Stimulated activated CD4-positive, alpha-beta T cell treated with anti-CD3 and anti-CD28 coated beads, Interleukin-12 subunit alpha, Interleukin-12 subunit beta, amount 100 ng/mL, for 24 hours (primary cell): ENCODE measurements around the gene TAF10.

ENCODE experiments used
- DNase-seq, 2 experiments: peaks; one replicate each; pipeline ENCODE4 v3.0.0-alpha.2; 2020; ENCODE audit warnings: low read depth in 2 of 2

TAF10 gene

GRCh38 chr11:6608726-6609501, 3.1 kb downstream of the TAF10 start:
- no peak for DNase-seq

- no peak for DNase-seq
These were observed 4.0 kb downstream of the TAF10 start for GRCh38 chr11:6608011-6608410.

GRCh38 chr11:6607190-6607795, 4.7 kb downstream of the TAF10 start:
- no peak for DNase-seq

DNA sequence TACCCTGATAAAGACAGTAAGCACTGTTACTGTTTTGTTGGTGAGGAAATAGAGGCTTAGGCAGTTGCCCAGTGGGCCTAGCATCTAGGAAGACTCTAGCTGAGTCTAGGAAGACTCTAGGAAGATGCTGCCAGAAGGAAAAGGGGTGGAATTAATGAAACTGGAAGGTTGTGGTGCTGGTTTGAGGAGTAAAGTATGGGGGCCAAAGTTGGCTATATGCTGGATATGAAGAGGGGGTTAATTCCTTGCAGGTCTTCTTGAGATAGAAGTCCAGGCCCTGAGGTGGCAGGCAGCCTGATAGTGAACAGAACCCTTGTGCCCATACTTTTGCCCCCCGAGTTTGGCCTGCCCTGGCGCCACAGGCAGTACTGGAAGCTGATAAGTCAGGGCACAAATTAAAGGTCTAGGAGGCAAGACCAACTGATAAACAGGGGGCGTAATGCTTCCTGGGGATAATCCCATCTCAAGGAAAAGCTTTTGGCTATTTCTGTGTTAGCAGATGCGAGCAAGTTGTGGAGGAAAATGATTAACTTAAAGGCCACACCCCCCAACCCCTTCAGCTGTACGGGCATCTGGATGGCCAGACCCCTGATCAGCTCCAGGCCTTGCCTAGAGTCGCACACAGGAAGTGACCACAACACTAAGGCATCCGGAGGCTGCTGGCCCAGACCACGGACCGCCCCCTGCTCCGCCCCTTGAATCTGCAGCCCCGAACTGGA, 5.4 kb downstream of the TAF10 start:
- peak in 1 of 2 experiments; percentile 52 for DNase-seq

DNA sequence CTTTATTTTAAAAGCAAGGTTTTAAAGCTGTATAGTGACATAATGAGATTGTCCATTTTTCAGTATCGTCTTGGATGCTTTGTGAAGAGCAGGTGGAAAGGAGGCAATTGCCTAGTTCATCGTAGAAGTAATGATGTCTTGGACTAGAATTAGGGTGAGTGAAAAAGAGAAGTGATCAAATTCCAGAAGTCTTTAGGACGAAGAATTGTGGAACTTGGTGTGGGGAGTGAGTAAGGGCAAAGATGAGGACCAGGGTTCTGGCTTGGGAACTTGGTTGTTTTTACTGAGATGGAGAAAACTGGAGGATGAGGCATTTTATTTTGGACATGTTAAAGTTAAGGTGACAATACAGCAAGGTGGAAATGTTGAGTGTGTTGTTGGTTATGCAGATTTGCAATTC, 7.2 kb downstream of the TAF10 start:
- DNase-seq = no peak

DNA sequence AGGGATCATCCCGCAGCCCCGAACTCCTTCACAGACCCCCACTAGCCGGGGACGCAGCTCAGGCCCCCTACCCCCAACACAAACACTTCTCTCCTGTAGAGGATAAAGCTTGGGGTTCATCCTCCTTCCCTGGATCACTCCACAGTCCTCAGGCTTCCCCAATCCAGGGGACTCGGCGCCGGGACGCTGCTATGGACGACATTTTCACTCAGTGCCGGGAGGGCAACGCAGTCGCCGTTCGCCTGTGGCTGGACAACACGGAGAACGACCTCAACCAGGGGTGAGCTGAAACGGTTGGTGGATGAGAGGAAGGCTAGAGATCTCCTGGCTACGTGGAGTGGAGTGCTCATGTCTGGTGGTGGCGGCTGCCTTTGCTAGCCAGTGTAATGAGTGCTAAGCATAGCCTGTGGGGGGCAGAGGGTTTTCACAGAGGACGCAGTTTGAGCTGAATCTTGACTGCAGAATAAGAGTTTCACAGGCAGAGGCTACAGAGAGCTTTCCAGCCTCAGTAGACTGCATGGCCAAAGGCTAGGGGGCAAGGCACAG, 7.9 kb downstream of the TAF10 start:
- DNase-seq = peak in 1 of 2 experiments; percentile 24

DNA sequence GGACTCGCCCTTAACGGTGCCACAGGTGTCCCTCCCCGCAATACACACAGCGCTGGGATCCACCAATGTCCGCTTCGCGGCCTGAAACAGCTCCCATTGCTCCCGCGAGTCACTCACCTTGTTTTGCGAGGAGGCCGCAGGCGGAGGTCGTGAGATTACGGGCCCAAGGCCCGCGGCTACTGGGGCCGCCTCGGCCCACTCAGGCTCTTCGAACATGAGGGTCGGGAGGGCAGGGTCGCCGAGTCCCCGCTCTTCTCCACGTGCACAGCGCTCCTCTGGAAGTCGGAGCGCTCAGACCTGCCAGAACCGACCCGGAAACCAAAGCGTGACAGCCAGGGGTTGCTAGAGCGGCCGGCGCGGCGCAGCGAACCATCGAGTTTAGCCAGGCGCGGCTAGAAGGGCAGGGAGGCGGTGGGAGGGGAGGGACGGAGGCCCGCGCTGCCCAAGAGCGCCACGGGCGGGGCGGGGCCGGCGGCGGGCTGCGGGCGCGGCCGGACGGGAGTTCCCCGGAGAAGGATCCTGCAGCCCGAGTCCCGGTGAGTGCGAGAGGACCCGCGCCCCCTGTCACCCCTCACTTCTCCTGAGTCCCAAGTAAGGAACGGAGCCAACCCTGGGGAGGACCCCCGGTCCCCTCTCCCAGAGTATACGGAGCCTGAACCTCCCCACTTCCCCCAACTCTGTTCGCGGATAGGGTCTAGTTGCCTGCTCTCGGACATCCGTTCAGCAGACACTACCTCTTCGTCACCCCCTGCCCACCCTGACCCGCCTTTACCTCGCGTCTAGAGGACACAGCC, 8.5 kb downstream of the TAF10 start, which contains the start of the genes ILK and RRP8:
TSS of gene ILK (plus strand) at position 488 of the 794 bp plus-strand sequence. CDS start 498 bp downstream, outside the sequence.
TSS of gene RRP8 (minus strand) at position 330 of the 794 bp plus-strand sequence. CDS start at position 216, 114 bp downstream.
- DNase-seq = peak; percentile 75 to 81

- DNase-seq = no peak
These were observed 9.7 kb downstream of the TAF10 start for GRCh38 chr11:6602096-6602940.

- no peak for DNase-seq
These were observed 11.0 kb downstream of the TAF10 start for GRCh38 chr11:6601041-6601461.

GRCh38 chr11:6599881-6600390, 12.1 kb downstream of the TAF10 start:
- no peak for DNase-seq

DNA sequence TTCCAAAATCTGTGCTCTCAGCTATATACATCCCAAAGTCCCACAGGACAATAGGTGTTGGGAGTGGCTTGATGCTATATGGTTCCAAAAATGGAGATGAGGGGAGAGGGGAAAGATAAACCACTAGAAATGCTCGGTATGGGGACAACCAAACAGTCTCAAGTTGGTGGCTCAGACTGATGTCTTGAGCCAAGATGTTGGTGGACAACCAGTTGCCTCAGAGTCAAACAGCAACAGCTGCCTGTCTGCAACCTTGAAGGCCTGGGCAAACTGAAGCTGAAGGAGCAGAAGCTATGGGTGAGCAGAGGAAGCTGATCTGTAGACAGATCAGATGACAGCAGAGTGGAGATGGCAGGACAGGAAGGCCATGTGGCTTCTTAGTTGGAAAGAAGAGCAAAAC, 12.6 kb downstream of the TAF10 start:
- no peak for DNase-seq

DNA sequence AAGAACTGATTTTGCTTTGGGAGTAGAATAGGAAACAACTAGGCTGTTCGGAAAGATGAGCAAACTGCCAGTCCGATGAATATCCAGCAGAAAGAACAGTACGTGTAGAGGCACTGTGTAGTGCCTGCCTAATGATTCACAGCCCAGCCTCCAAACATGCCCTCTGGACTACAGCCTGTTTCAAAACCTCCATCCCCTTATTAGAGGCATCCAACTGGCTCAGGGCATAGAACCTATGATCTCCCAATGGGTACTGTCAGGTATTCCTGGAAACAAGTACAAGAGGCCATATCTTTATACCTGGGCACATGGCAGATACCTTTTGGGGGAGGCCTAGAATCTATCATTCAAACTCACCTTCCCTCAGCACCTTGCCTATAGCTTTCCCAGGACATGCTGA, 13.5 kb downstream of the TAF10 start:
- no peak for DNase-seq

- DNase-seq = no peak
These were observed 15.7 kb downstream of the TAF10 start for GRCh38 chr11:6596239-6596877.

GRCh38 chr11:6594142-6594768, 17.8 kb downstream of the TAF10 start:
- no peak for DNase-seq

DNA sequence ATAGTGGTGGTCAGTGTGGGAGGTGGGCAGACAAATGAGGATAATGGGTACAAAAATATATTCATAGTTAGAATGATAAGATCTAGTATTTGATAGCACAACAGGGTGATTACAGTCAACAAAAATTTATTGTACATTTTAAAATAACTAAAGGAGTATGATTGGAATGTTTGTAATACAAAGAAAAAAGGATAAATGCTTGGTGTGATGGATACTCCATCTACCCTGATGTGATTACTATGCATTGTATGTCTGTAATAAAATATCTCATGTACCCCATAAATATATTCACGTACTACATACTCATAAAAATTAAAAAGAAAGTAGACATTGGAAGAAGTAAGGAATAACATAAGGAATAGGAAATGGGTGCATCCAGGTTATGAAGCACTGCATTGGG, 24.0 kb downstream of the TAF10 start:
- no peak for DNase-seq

DNA sequence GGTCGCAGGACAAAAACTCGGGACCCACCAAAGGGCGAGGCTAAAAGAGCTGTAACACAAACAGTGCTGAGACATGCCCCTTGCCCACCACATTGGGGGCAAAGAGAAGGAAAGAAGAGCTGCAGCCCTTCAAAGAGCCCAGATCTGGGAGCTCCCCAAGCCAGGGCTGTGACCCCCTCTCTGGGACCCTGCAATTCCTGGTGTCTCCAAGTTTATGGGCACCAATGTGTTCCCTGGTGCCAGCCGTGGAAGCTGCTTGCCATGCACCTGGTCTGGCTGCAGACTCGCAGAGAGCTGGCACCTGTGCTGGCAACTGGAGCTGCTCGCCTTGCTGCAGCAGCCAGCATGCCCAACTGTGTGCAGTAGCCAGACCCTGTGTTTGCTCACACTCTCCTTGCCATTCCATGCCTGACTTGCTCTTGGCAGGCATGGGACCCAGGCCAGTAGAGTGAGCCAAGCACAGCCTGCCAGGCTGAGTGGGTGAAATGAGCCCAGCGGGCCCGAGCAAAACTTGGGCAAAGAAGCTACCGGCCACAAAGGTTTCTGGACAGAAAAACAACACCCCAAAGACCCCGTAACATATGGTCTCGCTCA, 24.6 kb downstream of the TAF10 start:
- no peak for DNase-seq

- no peak for DNase-seq
These were observed 25.3 kb downstream of the TAF10 start for GRCh38 chr11:6586434-6587359.

DNA sequence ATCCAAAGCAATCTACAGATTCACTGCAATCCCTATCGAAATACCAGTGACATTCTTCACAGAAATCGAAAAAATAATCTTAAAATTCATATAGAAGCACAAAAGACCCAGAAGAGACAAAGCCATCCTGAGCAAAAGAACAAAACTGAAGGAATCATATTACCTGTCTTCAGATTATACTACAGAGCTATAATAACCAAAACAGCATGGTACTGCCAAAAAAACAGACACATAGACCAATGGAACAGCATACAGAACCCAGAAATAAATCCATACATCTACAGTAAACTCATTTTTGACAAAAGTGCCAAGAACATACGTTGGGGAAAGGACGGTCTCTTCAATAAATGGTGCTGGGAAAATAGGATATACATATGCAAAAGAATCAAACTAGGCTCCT, 27.5 kb downstream of the TAF10 start:
- no peak for DNase-seq
